BE2C (cell line): Measurements from ENCODE around the gene SOX4.

Experiments used
- DNase-seq: peaks from one replicate; pipeline ENCODE4 v3.0.0-alpha.2; 2020
- H3K27me3 ChIP-seq: fragments of 250-450 bp; sonication (Bioruptor Pico); 2 replicates; pipeline ENCODE4 v1.5.1; 2020; ENCODE audit warnings: mild to moderate bottlenecking
- H3K36me3 ChIP-seq: fragments of 250-450 bp; sonication (Bioruptor Pico); 2 replicates; pipeline ENCODE4 v1.5.1; 2020; ENCODE audit warnings: mild to moderate bottlenecking
- H3K4me1 ChIP-seq: fragments of 250-450 bp; sonication (Bioruptor Pico); 2 replicates; pipeline ENCODE4 v1.5.1; 2020
- H3K4me3 ChIP-seq: 2 replicates; pipeline ENCODE4 v1.5.1; 2011; ENCODE audit warnings: low read depth, low read length
- H3K9me3 ChIP-seq: fragments of 250-450 bp; sonication (Bioruptor Pico); 2 replicates; pipeline ENCODE4 v1.5.1; 2020
- CTCF ChIP-seq: IDR thresholded peaks from 2 replicates; pipeline ENCODE4 v1.5.1; 2012; ENCODE audit warnings: mild to moderate bottlenecking, low read depth, low read length

The SOX4 gene

GRCh38 chr6:21595285-21596144 is 2.0 kb downstream of the SOX4 start:
- peak overlapping the region; percentile 89 for H3K4me3 ChIP-seq
- H3K36me3 ChIP-seq: peaks cover 48% of the 10 kb centered on the region
- H3K4me1 ChIP-seq: no peaks in the 10 kb centered on the region
- H3K27me3 ChIP-seq: no peaks in the 10 kb centered on the region
- H3K9me3 ChIP-seq: no peaks in the 10 kb centered on the region
- no peak for TF ChIP-seq CTCF
- DNase-seq: peak; percentile 33

- TF ChIP-seq CTCF: no peak
- H3K4me1 ChIP-seq: no peaks in the 10 kb centered on the region
- peak overlapping the region; percentile 89 for H3K4me3 ChIP-seq
- peak; percentile 80 for DNase-seq
- H3K27me3 ChIP-seq: no peaks in the 10 kb centered on the region
- H3K36me3 ChIP-seq: peaks cover 50% of the 10 kb centered on the region
- no peaks in the 10 kb centered on the region for H3K9me3 ChIP-seq
Observed at GRCh38 chr6:21596145-21596948, 2.8 kb downstream of the SOX4 start.

GRCh38 chr6:21596949-21597682 is 3.6 kb downstream of the SOX4 start:
- H3K4me1 ChIP-seq: no peaks in the 10 kb centered on the region
- DNase-seq: no peak
- peak; percentile 46 for TF ChIP-seq CTCF
- H3K9me3 ChIP-seq: no peaks in the 10 kb centered on the region
- H3K36me3 ChIP-seq: peaks cover 57% of the 10 kb centered on the region
- no peaks in the 10 kb centered on the region for H3K27me3 ChIP-seq
- H3K4me3 ChIP-seq: peak overlapping the region; percentile 89

- DNase-seq: no peak
- Histone ChIP-seq H3K27me3 (no peaks in the 10 kb centered on the region), H3K4me3 (peak overlapping the region; percentile 89), H3K36me3 (peaks cover 57% of the 10 kb centered on the region), H3K9me3 (no peaks in the 10 kb centered on the region), H3K4me1 (no peaks in the 10 kb centered on the region)
- TF ChIP-seq CTCF: no peak
Observed at GRCh38 chr6:21597801-21598673, 4.5 kb downstream of the SOX4 start.

GRCh38 chr6:21598674-21599023 is 5.1 kb downstream of the SOX4 start:
- DNase-seq: no peak
- Histone ChIP-seq H3K36me3 (peaks cover 57% of the 10 kb centered on the region), H3K9me3 (no peaks in the 10 kb centered on the region), H3K4me1 (no peaks in the 10 kb centered on the region), H3K4me3 (peak overlapping the region; percentile 89), H3K27me3 (no peaks in the 10 kb centered on the region)
- TF ChIP-seq CTCF: no peak
